HCT116 (cell line): Measurements from ENCODE around the gene AGAP1.

Source experiments
- CEBPB ChIP-seq: IDR thresholded peaks from 2 replicates; pipeline ENCODE4 v1.6.1; 2012; ENCODE audit warnings: low read depth
- POLR2AphosphoS5 ChIP-seq: IDR thresholded peaks from 2 replicates; pipeline ENCODE4 v1.6.1; 2011; ENCODE audit warnings: mild to moderate bottlenecking, low read depth, low read length, moderate library complexity

- TF ChIP-seq POLR2AphosphoS5: no peak
- TF ChIP-seq CEBPB: no peak
Measured at GRCh38 chr2:235945608-235946140, 451.8 kb downstream of the AGAP1 start.
